GM18868 (cell line): ENCODE data around the gene ZNF362.
"Not testable (repeated sequence)": the region's sequence is repeated elsewhere in the genome, so short reads cannot be mapped to it uniquely, and the experiment has no call there.

Experiments used
- ATAC-seq: cut with Tn5 transposase; IDR thresholded peaks from one replicate; pipeline ENCODE4 v1.9.1; 2021; ENCODE audit warnings: mild to moderate bottlenecking, moderate library complexity; ENCODE audit not compliant: unreplicated experiment

ZNF362 gene

GRCh38 chr1:33302325-33302724, 46.0 kb downstream of the ZNF362 start:
- no peak for ATAC-seq

- no peak for ATAC-seq
Observed at GRCh38 chr1:33305016-33305415, 48.7 kb downstream of the ZNF362 start.

- ATAC-seq, result no peak
Observed at GRCh38 chr1:33305816-33306652, 49.7 kb downstream of the ZNF362 start.

- no peak for ATAC-seq
Observed at GRCh38 chr1:33306653-33307493, 50.6 kb downstream of the ZNF362 start.

- no peak for ATAC-seq
Observed at GRCh38 chr1:33307494-33307864, 51.2 kb downstream of the ZNF362 start.

GRCh38 chr1:33309351-33309750, 53.1 kb downstream of the ZNF362 start:
- not testable (repeated sequence) for ATAC-seq

GRCh38 chr1:33310702-33311101, 54.4 kb downstream of the ZNF362 start:
- ATAC-seq, result no peak

GRCh38 chr1:33311706-33312412, 55.6 kb downstream of the ZNF362 start:
- ATAC-seq, result no peak

GRCh38 chr1:33312413-33312749, 56.1 kb downstream of the ZNF362 start:
- ATAC-seq, result no peak

GRCh38 chr1:33314416-33314815, 58.1 kb downstream of the ZNF362 start:
- ATAC-seq, result no peak

- ATAC-seq, result no peak
Observed at GRCh38 chr1:33316601-33317000, 60.3 kb downstream of the ZNF362 start.

- no peak for ATAC-seq
Observed at GRCh38 chr1:33317354-33317753, 61.1 kb downstream of the ZNF362 start.

GRCh38 chr1:33317946-33318345, 61.7 kb downstream of the ZNF362 start:
- no peak for ATAC-seq

GRCh38 chr1:33319186-33319948, 63.1 kb downstream of the ZNF362 start:
- ATAC-seq, result no peak

GRCh38 chr1:33319949-33320618, 63.8 kb downstream of the ZNF362 start:
- ATAC-seq, result no peak

- ATAC-seq, result no peak
Observed at GRCh38 chr1:33320619-33321165, 64.4 kb downstream of the ZNF362 start, which contains the start of gene A3GALT2. TSS of gene A3GALT2 (minus strand) at chr1:33321098. CDS start at chr1:33321098, 0 bp downstream.

- no peak for ATAC-seq
Observed at GRCh38 chr1:33321178-33321577, 64.9 kb downstream of the ZNF362 start.

- ATAC-seq, result no peak
Observed at GRCh38 chr1:33322109-33322508, 65.8 kb downstream of the ZNF362 start.

- ATAC-seq, result no peak
Observed at GRCh38 chr1:33322870-33323585, 66.7 kb downstream of the ZNF362 start.
